ENCODE measurements around the gene TIAM1. TPM values are rescaled to one million over a fixed set of nuclear protein-coding genes. Genes with fewer than 3 reads are reported as not detected.

The TIAM1 gene
- total RNA-seq, 2 experiments from 2014 or later: 41.5 to 46.9 TPM

DNA sequence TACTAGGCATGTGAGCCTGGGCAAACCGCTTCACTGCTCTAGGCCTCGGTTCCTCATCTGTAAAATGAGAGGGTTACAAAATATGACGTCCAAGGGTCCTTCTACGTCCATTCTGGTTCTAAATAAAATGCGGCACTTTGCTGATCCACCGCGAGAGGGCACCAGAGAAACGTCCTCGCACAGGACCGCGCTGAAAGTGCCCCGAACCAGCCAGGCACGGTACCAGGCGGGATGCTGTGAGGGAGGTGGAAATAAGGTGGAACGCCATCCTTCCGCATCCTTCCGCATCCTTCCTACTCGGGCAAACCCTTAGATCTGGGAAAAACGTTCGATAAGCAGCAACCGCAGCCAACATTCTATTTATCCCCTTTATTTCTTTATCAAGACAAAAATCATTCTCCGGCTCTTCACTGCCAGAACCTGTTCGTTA lies 245.5 kb downstream of the TIAM1 start:
- no peak overlapping the region for H3K27ac Mint-ChIP-seq

DNA sequence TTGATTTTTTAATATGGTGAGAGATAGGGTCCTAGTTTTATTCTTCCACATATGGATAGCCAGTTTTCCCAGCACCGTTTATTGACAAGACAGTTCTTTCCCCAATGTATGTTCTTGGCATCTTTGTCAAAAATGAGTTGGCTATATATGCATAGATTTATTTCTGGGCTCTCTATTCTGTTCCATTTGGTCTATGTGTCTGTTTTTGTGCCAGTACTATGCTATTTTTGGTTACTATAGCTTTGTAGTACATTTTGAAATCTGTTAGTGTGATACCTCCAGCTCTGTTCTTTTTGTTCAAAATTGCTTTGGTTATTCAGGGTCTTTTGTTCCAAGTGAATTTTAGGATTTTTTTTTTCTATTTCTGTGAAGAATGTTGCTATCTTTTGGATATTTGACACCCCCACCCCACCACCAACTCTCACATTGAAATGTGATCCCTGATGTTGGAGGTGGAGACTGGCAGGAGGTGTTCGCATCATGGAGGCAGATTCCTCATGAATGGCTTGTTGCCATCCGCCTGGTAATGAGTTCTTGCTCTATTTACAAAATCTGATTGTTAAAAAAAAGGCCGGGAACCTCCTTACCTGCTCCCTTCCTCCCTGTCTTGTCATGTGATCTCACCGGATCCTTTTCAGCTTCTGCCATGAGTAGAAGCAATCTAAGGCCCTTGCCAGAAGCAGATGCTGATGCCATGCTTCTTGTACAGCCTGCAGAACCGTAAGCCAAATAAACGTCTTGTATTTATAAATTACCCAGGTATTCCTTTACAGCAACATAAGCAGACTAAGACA lies 251.0 kb downstream of the TIAM1 start:
- ATAC-seq: no peak
- CTCF ChIA-PET: no interaction called here
- no peak overlapping the region for H3K4me3 Mint-ChIP-seq
- POLR2A ChIA-PET: no interaction called here
- peaks cover 15% of the 10 kb centered on the region for H3K27me3 Mint-ChIP-seq (ENCODE audit: low read depth)
- no peaks in the 10 kb centered on the region for H3K36me3 Mint-ChIP-seq (ENCODE audit: low read depth)
- H3K4me1 Mint-ChIP-seq (ENCODE audit: low read depth): peaks cover under 1% of the 10 kb centered on the region
- H3K27ac Mint-ChIP-seq: no peak overlapping the region
- H3K9me3 Mint-ChIP-seq (ENCODE audit: insufficient read depth): peaks cover 6% of the 10 kb centered on the region
- DNase-seq: no peak

More for the DNA sequence above, 245.5 kb downstream of the TIAM1 start:
- peak; percentile 78 for DNase-seq
- ChIA-PET CTCF (interaction anchor here (0.8 to 5.9 kb wide), 21 partner anchors 10 to 511 kb away, joined by 3 to 64 read pairs (median 4); no protein-coding TSS in a partner anchor), POLR2A (interaction anchor here (0.7 to 1.4 kb wide), 2 partner anchors 22 to 83 kb away, joined by 5 to 10 read pairs; no protein-coding TSS in a partner anchor)
- Mint-ChIP-seq H3K4me1 (ENCODE audit: low read depth) (peaks cover 24% of the 10 kb centered on the region), H3K36me3 (ENCODE audit: low read depth) (no peaks in the 10 kb centered on the region), H3K27me3 (ENCODE audit: low read depth) (peaks cover 8% of the 10 kb centered on the region), H3K9me3 (ENCODE audit: insufficient read depth) (peaks cover 6% of the 10 kb centered on the region), H3K4me3 (no peak overlapping the region)
- peak; percentile 82 for ATAC-seq

DNA sequence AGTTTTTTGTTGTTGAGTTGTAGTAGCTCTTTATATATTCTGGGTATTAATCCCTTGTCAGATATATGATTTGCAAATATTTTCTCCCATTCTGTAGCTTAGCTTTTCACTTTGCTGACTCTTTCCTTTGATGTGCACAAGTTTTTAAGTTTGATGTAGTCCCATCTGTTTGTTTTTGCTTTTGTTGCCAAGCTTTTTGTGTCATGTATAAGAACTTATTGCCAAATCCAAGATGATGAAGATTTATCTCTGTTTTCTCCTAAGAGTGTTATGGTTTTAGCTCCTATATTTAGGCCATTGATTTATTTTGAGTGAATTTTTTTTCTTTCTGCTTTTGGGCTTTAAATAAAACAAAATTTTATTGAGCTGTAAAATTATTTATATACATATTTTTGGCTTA lies 253.7 kb downstream of the TIAM1 start:
- Mint-ChIP-seq H3K27ac (no peak overlapping the region), H3K9me3 (ENCODE audit: insufficient read depth) (peaks cover 2% of the 10 kb centered on the region), H3K4me1 (ENCODE audit: low read depth) (peaks cover 11% of the 10 kb centered on the region), H3K36me3 (ENCODE audit: low read depth) (no peaks in the 10 kb centered on the region), H3K27me3 (ENCODE audit: low read depth) (peaks cover 15% of the 10 kb centered on the region), H3K4me3 (no peak overlapping the region)
- DNase-seq (no peak), ATAC-seq (no peak)
- ChIA-PET CTCF (interaction anchor here (1.5 kb wide), 1 partner anchor 90 kb away, joined by 4 read pairs; no protein-coding TSS in a partner anchor), POLR2A (no interaction called here)

DNA sequence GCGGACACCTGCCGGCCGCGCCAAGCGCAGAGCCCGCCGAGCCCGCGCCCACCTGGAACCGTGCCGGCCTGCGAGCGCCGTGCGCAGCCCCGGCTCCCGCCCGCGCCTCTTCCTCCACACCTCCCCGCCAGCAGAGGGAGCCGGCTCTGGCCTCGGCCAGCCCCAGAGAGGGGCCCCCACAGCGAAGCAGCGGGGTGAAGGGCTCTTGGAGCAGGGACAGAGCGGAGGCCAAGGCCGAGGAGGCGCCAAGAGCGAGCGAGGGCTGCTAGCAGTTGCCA lies 255.6 kb downstream of the TIAM1 start:
- ChIA-PET CTCF (interaction anchor here (0.9 to 3.7 kb wide), 7 partner anchors 9 to 1044 kb away, joined by 4 to 29 read pairs (median 6); no protein-coding TSS in a partner anchor), POLR2A (no interaction called here)
- no peak overlapping the region for H3K4me3 Mint-ChIP-seq

DNA sequence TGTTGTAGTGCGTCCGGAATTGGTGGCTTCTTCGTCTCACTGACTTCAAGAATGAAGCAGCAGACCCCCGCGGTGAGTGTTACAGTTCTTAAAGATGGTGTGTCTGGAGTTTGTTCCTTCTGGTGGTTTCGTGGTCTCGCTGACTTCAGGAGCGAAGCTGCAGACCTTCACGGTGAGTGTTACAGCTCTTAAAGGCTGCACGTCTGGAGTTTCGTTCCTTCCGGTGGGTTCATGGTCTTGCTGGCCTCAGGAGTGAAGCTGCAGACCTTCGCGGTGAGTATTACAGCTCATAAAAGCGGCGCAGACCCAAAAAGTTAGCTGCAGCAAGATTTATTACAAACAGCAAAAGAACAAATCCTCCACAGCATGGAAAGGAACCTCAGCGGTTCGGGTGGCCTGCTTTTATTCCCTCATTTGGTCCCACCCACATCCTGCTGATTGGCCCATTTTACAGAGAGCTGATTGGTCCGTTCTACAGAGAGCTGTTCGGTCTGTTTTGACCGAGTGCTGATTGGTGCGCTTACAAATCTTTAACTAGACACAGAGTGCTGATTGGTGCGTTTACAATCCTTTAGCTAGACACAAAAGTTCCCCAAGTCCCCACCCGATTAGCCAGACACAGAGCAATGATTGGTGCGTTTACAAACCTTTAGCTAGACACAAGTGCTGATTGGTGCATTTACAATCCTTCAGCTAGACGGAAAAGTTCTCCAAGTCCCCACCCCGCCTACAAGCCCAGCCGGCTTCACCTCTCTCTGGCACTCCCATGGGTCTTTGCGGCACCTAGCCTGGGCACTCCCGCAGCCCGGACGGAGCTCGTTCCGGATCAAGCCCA lies 256.2 kb downstream of the TIAM1 start:
- H3K27ac Mint-ChIP-seq: peak overlapping the region; percentile 8
- H3K36me3 Mint-ChIP-seq (ENCODE audit: low read depth): no peaks in the 10 kb centered on the region
- H3K27me3 Mint-ChIP-seq (ENCODE audit: low read depth): peaks cover 10% of the 10 kb centered on the region
- peaks cover 11% of the 10 kb centered on the region for H3K4me1 Mint-ChIP-seq (ENCODE audit: low read depth)
- ATAC-seq (no peak), DNase-seq (no peak)
- POLR2A ChIA-PET: interaction anchor here (0.7 kb wide), 1 partner anchor 475 kb away, joined by 3 read pairs; no protein-coding TSS in a partner anchor
- CTCF ChIA-PET: interaction anchor here (0.6 to 3.7 kb wide), 12 partner anchors 9 to 1044 kb away, joined by 3 to 29 read pairs (median 4); no protein-coding TSS in a partner anchor
- peak overlapping the region; percentile 48 for H3K4me3 Mint-ChIP-seq
- no peaks in the 10 kb centered on the region for H3K9me3 Mint-ChIP-seq (ENCODE audit: insufficient read depth)

More for the DNA sequence above, 255.6 kb downstream of the TIAM1 start:
- peaks cover 11% of the 10 kb centered on the region for H3K4me1 Mint-ChIP-seq (ENCODE audit: low read depth)
- ATAC-seq: no peak
- H3K9me3 Mint-ChIP-seq (ENCODE audit: insufficient read depth): no peaks in the 10 kb centered on the region
- H3K36me3 Mint-ChIP-seq (ENCODE audit: low read depth): no peaks in the 10 kb centered on the region
- no peak for DNase-seq
- H3K27ac Mint-ChIP-seq: no peak overlapping the region
- H3K27me3 Mint-ChIP-seq (ENCODE audit: low read depth): peaks cover 10% of the 10 kb centered on the region

DNA sequence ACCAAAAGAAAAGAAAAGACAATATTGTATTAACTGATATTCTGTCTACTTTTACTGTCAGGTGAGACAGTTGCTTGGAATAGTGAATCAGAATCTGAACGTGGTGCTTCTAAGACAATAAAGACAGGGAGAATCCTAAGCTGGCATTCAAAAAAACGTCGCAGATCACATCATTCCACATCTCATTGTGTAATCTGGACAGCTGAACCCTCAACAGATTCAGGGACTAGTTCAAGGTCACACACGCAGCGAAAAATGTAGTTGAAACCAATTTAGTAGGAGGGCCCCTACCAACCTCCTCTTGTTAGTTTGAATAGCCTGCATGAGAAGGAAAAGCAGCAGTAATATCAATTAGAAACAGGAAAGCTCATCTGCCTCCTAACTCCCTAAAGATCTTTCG lies 259.4 kb downstream of the TIAM1 start:
- Mint-ChIP-seq H3K9me3 (ENCODE audit: insufficient read depth) (no peaks in the 10 kb centered on the region), H3K27ac (no peak overlapping the region), H3K36me3 (ENCODE audit: low read depth) (no peaks in the 10 kb centered on the region), H3K4me3 (no peak overlapping the region), H3K4me1 (ENCODE audit: low read depth) (peaks cover 11% of the 10 kb centered on the region), H3K27me3 (ENCODE audit: low read depth) (peaks cover 3% of the 10 kb centered on the region)
- POLR2A ChIA-PET: no interaction called here
- CTCF ChIA-PET: interaction anchor here (1.2 to 3.7 kb wide), 3 partner anchors 12 to 1040 kb away, joined by 3 to 29 read pairs (median 10); no protein-coding TSS in a partner anchor
- DNase-seq (no peak), ATAC-seq (no peak)

DNA sequence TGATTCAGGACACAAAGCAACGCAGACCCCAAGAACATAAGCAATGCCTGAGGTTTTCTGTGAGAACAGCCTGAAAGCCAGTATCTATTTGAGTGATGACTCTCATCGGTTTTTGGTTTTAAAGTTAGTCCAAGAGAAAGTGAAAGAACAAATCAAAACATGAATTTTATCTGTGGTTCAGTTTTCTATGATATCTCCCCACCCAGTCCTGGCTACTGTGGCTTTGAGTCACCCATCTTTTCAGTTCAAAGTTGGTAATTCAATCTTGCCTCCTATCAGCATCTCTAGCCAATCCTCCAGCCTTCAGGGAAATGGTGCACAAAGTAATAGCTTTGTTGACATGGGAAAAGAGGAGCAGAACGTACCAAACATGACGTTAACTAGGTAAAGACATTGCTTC lies 265.3 kb downstream of the TIAM1 start:
- Mint-ChIP-seq H3K27me3 (ENCODE audit: low read depth) (peaks cover 7% of the 10 kb centered on the region), H3K4me3 (no peak overlapping the region), H3K27ac (no peak overlapping the region), H3K4me1 (ENCODE audit: low read depth) (peaks cover 12% of the 10 kb centered on the region), H3K9me3 (ENCODE audit: insufficient read depth) (no peaks in the 10 kb centered on the region), H3K36me3 (ENCODE audit: low read depth) (no peaks in the 10 kb centered on the region)
- ATAC-seq (no peak), DNase-seq (no peak)
- ChIA-PET POLR2A (no interaction called here), CTCF (interaction anchor here (0.7 kb wide), 1 partner anchor 240 kb away, joined by 3 read pairs; no protein-coding TSS in a partner anchor)

DNA sequence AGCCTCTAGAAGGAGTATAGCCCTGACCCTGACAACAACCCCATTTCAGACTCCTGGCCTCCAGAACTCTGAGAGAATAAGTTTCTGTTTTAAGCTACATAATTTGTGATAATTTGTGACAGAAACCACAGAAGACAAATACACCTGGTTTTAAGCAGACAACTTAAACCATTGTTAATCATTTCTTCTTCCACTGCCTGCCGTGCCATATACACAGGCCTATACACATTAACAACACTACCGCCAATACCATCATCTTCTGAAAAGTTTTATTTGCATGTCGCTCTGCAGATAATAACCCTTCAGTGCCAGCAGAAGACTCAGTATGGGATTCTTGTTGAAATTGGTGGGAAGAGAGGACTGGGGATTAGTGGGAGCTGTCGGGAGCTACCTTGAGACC lies 265.8 kb downstream of the TIAM1 start:
- Mint-ChIP-seq H3K9me3 (ENCODE audit: insufficient read depth) (no peaks in the 10 kb centered on the region), H3K4me3 (no peak overlapping the region), H3K27me3 (ENCODE audit: low read depth) (peaks cover 11% of the 10 kb centered on the region), H3K36me3 (ENCODE audit: low read depth) (no peaks in the 10 kb centered on the region), H3K27ac (no peak overlapping the region), H3K4me1 (ENCODE audit: low read depth) (peaks cover 12% of the 10 kb centered on the region)
- DNase-seq (no peak), ATAC-seq (no peak)
- POLR2A ChIA-PET: no interaction called here
- CTCF ChIA-PET: interaction anchor here (0.7 kb wide), 1 partner anchor 239 kb away, joined by 3 read pairs; no protein-coding TSS in a partner anchor

DNA sequence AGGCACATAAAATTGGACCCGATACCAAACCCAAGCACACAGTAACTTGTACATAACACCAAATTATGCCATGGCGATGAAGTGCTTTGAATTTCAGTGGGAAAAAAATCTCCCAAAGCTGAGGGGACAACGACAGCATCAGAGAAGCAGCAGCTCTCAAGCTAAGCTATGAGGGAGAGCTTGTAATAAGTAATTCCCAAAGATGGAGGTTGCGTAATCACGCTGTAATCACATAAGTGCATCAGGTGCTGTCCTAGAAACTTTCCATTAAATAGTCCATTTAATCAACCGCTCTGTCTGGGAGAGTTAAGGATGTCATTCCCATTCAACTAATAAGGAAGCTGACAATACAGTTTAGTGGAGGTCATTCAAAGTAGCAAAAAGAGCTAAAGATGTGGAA lies 268.2 kb downstream of the TIAM1 start:
- Mint-ChIP-seq H3K4me3 (no peak overlapping the region), H3K27ac (no peak overlapping the region), H3K4me1 (ENCODE audit: low read depth) (peaks cover 12% of the 10 kb centered on the region), H3K9me3 (ENCODE audit: insufficient read depth) (no peaks in the 10 kb centered on the region), H3K27me3 (ENCODE audit: low read depth) (peaks cover 18% of the 10 kb centered on the region), H3K36me3 (ENCODE audit: low read depth) (no peaks in the 10 kb centered on the region)
- POLR2A ChIA-PET: no interaction called here
- DNase-seq (no peak), ATAC-seq (no peak)
- CTCF ChIA-PET: no interaction called here

DNA sequence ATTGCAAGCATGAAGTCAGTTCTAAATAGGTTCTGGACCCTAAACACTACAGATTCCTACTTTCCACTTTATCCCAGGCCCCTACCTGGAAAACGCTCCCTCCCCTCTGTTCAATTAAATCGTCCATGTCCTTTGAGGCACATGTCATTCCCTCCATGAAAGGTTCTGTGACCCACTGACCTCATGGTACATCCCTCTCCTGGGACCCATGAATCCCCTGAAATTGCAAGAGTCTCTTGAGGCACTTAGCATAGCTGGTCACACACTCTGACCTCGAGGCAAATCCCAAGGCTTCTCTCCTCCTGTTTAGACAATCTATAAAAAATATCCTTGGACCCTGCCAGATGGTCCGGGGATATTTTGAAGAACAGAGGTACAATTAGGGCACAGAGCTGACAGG lies 271.5 kb downstream of the TIAM1 start:
- CTCF ChIA-PET: no interaction called here
- H3K4me3 Mint-ChIP-seq: no peak overlapping the region
- ATAC-seq (no peak), DNase-seq (no peak)
- H3K4me1 Mint-ChIP-seq (ENCODE audit: low read depth): no peaks in the 10 kb centered on the region
- H3K27ac Mint-ChIP-seq: no peak overlapping the region
- H3K36me3 Mint-ChIP-seq (ENCODE audit: low read depth): no peaks in the 10 kb centered on the region
- no peaks in the 10 kb centered on the region for H3K9me3 Mint-ChIP-seq (ENCODE audit: insufficient read depth)
- POLR2A ChIA-PET: no interaction called here
- H3K27me3 Mint-ChIP-seq (ENCODE audit: low read depth): peaks cover 24% of the 10 kb centered on the region

Measured in activated CD8-positive, alpha-beta T cell treated with anti-CD3 and anti-CD28 coated beads, Interleukin-2, amount 10 ng/mL, durations not matched to agents 7 days and 5 days (primary cell).